ENCODE measurements around the gene TJP3. TPM values are rescaled to one million over a fixed set of nuclear protein-coding genes. Genes with fewer than 3 reads are reported as not detected.
"Not testable (repeated sequence)": the region's sequence is repeated elsewhere in the genome, so short reads cannot be mapped to it uniquely, and the experiment has no call there.

The TJP3 gene
- total RNA-seq, 3 donors from 2014 or later (not counting 1 experiment from before 2014, with no cell fraction given), result 1.1 to 2.9 (median 1.3) TPM

DNA sequence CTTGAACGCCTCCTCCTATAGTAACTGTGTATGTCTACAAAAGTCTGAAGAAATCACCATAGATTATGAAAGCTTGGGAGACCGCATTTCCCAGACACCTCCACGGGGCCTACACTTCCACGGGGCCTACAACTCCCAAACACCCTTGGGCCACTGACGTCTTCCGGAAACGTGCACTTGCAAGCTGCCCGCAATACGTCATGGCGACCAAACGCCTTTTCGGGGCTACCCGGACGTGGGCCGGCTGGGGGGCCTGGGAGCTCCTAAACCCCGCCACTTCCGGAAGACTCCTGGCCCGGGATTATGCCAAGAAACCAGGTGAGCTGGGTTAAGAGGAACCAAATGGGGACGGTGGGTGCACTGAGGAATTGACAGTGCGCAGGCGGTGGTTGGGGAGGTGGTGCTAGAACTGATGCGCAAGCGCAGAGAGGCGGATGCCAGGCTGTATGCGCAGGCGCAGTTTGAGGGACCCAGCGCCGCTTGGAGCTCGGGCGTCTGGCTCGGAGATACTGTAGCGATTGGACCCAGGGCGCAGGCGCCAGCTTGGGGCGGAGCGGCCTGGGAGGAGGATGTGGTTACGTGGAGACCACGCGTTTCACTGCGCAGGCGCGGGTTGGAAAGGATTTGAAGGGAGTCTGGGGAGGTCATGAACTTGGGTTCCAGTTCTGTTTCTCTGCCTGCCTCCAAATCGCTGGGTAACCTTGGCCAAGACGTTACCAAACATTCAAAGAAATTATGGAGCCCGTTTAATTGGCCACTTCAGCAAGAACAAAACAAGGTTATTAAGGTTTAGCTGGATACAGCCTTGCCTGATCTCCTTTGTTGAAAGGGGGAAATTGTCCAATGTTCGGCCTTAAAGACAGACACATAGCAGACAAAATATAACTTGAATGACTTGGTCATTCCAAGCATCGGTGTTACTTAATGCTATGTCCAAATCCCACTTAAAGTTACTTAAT is 54.6 kb downstream of the TJP3 start, which contains the start of gene MRPL54:
Gene MRPL54 (plus strand): TSS at position 182 of the 959 bp plus-strand sequence. CDS start 19 bp downstream, at position 201.
- Histone ChIP-seq H3K9me3 (ENCODE audit: control insufficient read depth, insufficient read depth, low read length) (no peaks in the 10 kb centered on the region), H3K4me1 (ENCODE audit: control insufficient read depth, insufficient read depth, low read length) (peaks cover 41% of the 10 kb centered on the region), H3K4me3 (ENCODE audit: low read length) (peak within 1 kb of the TSS; percentile 100), H3K36me3 (ENCODE audit: control insufficient read depth, insufficient read depth, low read length) (peaks cover 35% of the 10 kb centered on the region), H3K27ac (ENCODE audit: low read length) (peak within 1 kb of the TSS; percentile 97), H3K27me3 (ENCODE audit: control insufficient read depth, insufficient read depth, low read length) (no peaks in the 10 kb centered on the region)
- H3K4me1 Mint-ChIP-seq, result peaks cover 27 to 34% of the 10 kb centered on the region in 2 donors
- H3K27ac Mint-ChIP-seq, result peak within 1 kb of the TSS; percentile 99 to 100
- ATAC-seq (peak; percentile 78 to 91 (median 82)), DNase-seq (peak; percentile 99 to 100)
- intact Hi-C loops (cut with micrococcal nuclease), result loop anchor here (1.0 to 2.0 kb wide), 3 partner anchors 50 to 728 kb away; no protein-coding TSS in a partner anchor
- TF ChIP-seq, protein P1, sequence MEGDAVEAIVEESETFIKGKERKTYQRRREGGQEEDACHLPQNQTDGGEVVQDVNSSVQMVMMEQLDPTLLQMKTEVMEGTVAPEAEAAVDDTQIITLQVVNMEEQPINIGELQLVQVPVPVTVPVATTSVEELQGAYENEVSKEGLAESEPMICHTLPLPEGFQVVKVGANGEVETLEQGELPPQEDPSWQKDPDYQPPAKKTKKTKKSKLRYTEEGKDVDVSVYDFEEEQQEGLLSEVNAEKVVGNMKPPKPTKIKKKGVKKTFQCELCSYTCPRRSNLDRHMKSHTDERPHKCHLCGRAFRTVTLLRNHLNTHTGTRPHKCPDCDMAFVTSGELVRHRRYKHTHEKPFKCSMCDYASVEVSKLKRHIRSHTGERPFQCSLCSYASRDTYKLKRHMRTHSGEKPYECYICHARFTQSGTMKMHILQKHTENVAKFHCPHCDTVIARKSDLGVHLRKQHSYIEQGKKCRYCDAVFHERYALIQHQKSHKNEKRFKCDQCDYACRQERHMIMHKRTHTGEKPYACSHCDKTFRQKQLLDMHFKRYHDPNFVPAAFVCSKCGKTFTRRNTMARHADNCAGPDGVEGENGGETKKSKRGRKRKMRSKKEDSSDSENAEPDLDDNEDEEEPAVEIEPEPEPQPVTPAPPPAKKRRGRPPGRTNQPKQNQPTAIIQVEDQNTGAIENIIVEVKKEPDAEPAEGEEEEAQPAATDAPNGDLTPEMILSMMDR (IDR thresholded peaks at IDR 0.05), result no peak
- peak within 1 kb of the TSS; percentile 96 for H3K4me3 Mint-ChIP-seq
- H3K9me3 Mint-ChIP-seq, result no peaks in the 10 kb centered on the region
- no peaks in the 10 kb centered on the region for H3K36me3 Mint-ChIP-seq
- 4% methylated on average over 47 of the region's 47 CpGs for WGBS (ENCODE audit: insufficient coverage)
- no peaks in the 10 kb centered on the region for H3K27me3 Mint-ChIP-seq (ENCODE audit: low read depth in 2 of 2)

DNA sequence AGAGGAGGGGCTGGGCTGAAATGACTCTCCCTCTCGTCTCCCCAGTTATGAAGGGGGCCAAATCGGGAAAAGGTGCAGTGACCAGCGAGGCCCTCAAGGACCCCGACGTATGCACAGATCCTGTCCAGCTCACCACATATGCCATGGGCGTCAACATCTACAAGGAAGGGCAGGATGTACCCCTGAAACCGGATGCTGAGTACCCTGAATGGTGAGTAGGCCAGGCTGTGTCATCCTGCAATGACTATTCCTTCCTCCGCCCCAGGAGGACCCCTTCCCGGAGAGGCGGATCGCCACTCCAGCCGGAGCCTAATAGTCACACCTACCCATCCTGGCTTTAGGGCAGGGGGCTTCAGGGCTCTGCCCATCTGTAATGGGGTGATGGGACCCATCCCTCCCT is 56.9 kb downstream of the TJP3 start:
- ATAC-seq (no peak), DNase-seq (no peak)
- TF ChIP-seq, protein P1 (IDR thresholded peaks at IDR 0.05), result no peak
- Histone ChIP-seq H3K36me3 (ENCODE audit: control insufficient read depth, insufficient read depth, low read length) (peaks cover 29% of the 10 kb centered on the region), H3K27ac (ENCODE audit: low read length) (no peak overlapping the region), H3K27me3 (ENCODE audit: control insufficient read depth, insufficient read depth, low read length) (no peaks in the 10 kb centered on the region), H3K4me1 (ENCODE audit: control insufficient read depth, insufficient read depth, low read length) (peaks cover 27% of the 10 kb centered on the region), H3K4me3 (ENCODE audit: low read length) (no peak overlapping the region), H3K9me3 (ENCODE audit: control insufficient read depth, insufficient read depth, low read length) (no peaks in the 10 kb centered on the region)
- Mint-ChIP-seq H3K4me1 (peaks cover 27 to 34% of the 10 kb centered on the region in 2 donors), H3K27me3 (ENCODE audit: low read depth in 2 of 2) (no peaks in the 10 kb centered on the region), H3K4me3 (no peak overlapping the region), H3K27ac (no peak overlapping the region), H3K9me3 (no peaks in the 10 kb centered on the region), H3K36me3 (no peaks in the 10 kb centered on the region)
- intact Hi-C loops (cut with micrococcal nuclease), result no loop called here
- 94% methylated on average over 12 of the region's 12 CpGs for WGBS (ENCODE audit: insufficient coverage)

DNA sequence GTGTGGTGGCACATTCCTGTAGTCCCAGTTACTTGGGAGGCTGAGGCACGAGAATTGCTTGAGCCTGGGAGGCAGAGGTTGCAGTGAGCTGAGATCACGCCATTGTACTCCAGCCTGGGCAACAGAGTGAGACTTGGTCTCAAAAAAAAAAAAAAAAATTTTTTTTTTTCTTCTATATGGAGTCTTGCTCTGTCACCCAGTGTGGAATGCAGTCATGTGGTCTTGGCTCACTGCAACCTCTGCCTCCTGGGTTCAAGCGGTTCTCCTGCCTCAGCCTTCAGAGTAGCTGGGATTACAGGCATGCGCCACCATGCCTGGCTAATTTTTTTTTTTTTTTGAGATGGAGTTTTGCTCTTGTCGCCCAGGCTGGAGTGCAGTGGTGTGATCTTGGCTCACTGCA is 57.6 kb downstream of the TJP3 start:
- peaks cover 27 to 32% of the 10 kb centered on the region in 2 donors for H3K4me1 Mint-ChIP-seq
- H3K4me3 Mint-ChIP-seq; intact Hi-C loops (cut with micrococcal nuclease); H3K9me3 Mint-ChIP-seq; H3K36me3 Mint-ChIP-seq; ATAC-seq; H3K27me3 ChIP-seq (ENCODE audit: control insufficient read depth, insufficient read depth, low read length); H3K27ac ChIP-seq (ENCODE audit: low read length); H3K27me3 Mint-ChIP-seq (ENCODE audit: low read depth in 2 of 2); H3K27ac Mint-ChIP-seq; H3K4me3 ChIP-seq (ENCODE audit: low read length); DNase-seq; H3K9me3 ChIP-seq (ENCODE audit: control insufficient read depth, insufficient read depth, low read length): not testable (repeated sequence)
- H3K36me3 ChIP-seq (ENCODE audit: control insufficient read depth, insufficient read depth, low read length), result peaks cover 29% of the 10 kb centered on the region
- H3K4me1 ChIP-seq (ENCODE audit: control insufficient read depth, insufficient read depth, low read length), result peaks cover 20% of the 10 kb centered on the region
- 97% methylated on average over 5 of the region's 5 CpGs for WGBS (ENCODE audit: insufficient coverage)

DNA sequence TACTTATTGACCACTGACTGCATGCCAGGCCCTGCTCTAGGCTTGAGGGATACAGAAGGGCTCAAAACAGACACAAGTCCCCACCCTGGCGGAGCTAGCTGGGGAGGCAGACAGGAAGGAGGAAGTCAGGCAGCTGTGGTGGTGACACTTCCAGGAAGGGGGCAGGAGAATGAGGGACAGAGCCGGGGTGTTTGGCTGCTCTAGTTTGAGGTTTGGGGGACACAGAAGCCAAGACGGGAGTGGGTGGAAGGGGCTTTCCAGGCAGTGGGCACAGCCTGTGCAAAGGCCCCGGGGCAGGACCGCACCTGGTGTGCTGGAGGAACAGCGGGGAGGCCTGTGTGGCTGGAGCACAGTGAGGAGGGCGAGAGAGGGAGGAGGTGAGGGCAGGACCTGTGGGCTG is 58.3 kb downstream of the TJP3 start:
- DNase-seq, result no peak
- H3K27ac ChIP-seq (ENCODE audit: low read length), result no peak overlapping the region
- no peaks in the 10 kb centered on the region for H3K9me3 ChIP-seq (ENCODE audit: control insufficient read depth, insufficient read depth, low read length)
- no peak overlapping the region for H3K4me3 ChIP-seq (ENCODE audit: low read length)
- intact Hi-C loops (cut with micrococcal nuclease), result no loop called here
- H3K9me3 Mint-ChIP-seq, result no peaks in the 10 kb centered on the region
- TF ChIP-seq, protein P1 (IDR thresholded peaks at IDR 0.05), result no peak
- H3K36me3 Mint-ChIP-seq, result no peaks in the 10 kb centered on the region
- no peak overlapping the region for H3K4me3 Mint-ChIP-seq
- H3K4me1 ChIP-seq (ENCODE audit: control insufficient read depth, insufficient read depth, low read length), result peaks cover 14% of the 10 kb centered on the region
- H3K4me1 Mint-ChIP-seq, result peaks cover 19 to 24% of the 10 kb centered on the region in 2 donors
- peaks cover 29% of the 10 kb centered on the region for H3K36me3 ChIP-seq (ENCODE audit: control insufficient read depth, insufficient read depth, low read length)
- no peaks in the 10 kb centered on the region for H3K27me3 Mint-ChIP-seq (ENCODE audit: low read depth in 2 of 2)
- WGBS (ENCODE audit: insufficient coverage), result 58% methylated on average over 7 of the region's 7 CpGs
- ATAC-seq, result no peak
- H3K27ac Mint-ChIP-seq, result peak overlapping the region in 1 of 2 donors; percentile 76
- H3K27me3 ChIP-seq (ENCODE audit: control insufficient read depth, insufficient read depth, low read length), result no peaks in the 10 kb centered on the region
